ENCODE measurements around the gene FUNDC2. TPM values are rescaled to one million over a fixed set of nuclear protein-coding genes. Genes with fewer than 3 reads are reported as not detected.

Gene FUNDC2
- total RNA-seq, 1 experiment from 2014 or later, result 94.2 TPM

DNA sequence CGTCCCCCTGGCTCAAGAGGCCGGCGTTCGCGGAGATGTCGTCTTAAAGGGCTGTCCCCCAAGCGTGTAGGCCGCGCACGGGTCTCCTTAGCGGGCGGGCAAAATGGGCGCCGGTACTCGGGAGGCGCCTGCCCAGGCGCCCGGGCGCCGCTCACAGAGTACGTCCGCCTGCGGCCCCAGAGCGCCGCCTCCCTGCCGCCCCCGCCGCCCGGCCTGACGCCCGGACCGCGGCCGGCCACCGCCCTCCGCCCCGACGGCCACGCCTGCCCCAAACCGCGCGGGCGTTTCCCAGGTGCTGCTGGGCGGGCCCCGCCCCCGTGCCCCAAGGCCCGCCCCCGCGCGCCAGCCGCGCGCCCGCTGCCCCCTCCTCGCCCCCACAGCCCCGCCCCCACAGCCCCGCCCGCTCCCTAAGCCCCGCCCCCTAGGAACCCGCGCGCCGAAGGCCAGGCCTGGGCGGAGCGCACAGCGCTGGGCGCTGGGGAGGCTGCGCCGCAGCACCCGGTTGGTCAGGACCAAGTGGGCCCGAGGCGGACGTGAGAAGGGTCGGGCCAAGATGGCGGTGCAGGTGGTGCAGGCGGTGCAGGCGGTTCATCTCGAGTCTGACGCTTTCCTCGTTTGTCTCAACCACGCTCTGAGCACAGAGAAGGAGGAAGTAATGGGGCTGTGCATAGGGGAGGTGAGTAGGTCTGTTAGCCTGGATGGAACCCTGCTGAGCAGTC, 44.5 kb downstream of the FUNDC2 start, which contains the start of the genes BRCC3, CMC4 and MTCP1:
Gene BRCC3 (plus strand): TSS at position 534 of the 719 bp plus-strand sequence. CDS start 20 bp downstream, at position 554.
Gene CMC4 (minus strand): TSS at position 162 of the 719 bp plus-strand sequence. CDS start 7,113 bp downstream, outside the sequence.
Gene MTCP1 (minus strand): TSS at position 162 of the 719 bp plus-strand sequence. CDS start 5,126 bp downstream, outside the sequence.
- Histone ChIP-seq H3K9me3 (replicated peaks) (no peaks in the 10 kb centered on the region), H3K4me1 (no peaks in the 10 kb centered on the region), H3K4me3 (peak within 1 kb of the TSS; percentile 80), H3K27ac (peak within 1 kb of the TSS; percentile 77), H3K27me3 (no peaks in the 10 kb centered on the region), H3K36me3 (no peaks in the 10 kb centered on the region; the same call in 1 of the 2 replicates)
- peak; percentile 79 to 81 for DNase-seq

DNA sequence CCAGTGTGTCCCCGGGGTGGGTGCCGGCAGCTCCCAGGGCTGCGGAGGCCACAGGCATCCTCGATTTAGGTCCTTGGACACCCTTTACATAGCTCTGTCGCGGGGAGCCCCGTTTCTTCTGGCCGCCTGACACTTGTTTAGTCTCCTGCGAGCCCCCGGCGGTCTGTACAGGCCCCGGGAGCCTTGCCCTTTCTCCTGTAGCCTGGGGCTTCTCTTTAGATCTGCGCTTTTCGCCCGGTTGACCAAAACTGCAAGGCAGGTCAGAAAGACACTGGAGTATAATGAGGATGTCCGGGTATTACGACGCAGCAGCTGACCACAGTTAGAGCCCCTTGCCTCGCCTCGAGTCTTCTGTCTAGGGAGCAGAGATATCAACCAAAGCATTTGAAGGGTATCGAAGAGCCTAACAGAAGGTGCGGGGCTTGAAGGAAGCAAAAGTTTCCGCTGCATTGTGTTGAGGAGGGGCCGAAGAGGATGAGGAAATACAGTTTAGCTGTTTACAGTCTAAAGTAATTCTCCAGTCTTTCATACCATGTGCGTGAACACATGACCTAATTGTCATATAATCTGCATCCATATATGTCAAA, 45.1 kb downstream of the FUNDC2 start:
- Histone ChIP-seq H3K4me3 (peak overlapping the region; percentile 80), H3K27me3 (no peaks in the 10 kb centered on the region), H3K36me3 (no peaks in the 10 kb centered on the region; the same call in 1 of the 2 replicates), H3K27ac (peak overlapping the region; percentile 46), H3K9me3 (replicated peaks) (no peaks in the 10 kb centered on the region), H3K4me1 (no peaks in the 10 kb centered on the region)
- DNase-seq, result no peak

- no peaks in the 10 kb centered on the region for H3K4me1 ChIP-seq
- no peaks in the 10 kb centered on the region for H3K36me3 ChIP-seq
- H3K27ac ChIP-seq, result no peak overlapping the region
- DNase-seq, result peak; percentile 15 to 46
- no peak overlapping the region for H3K4me3 ChIP-seq
- H3K27me3 ChIP-seq, result no peaks in the 10 kb centered on the region
- no peaks in the 10 kb centered on the region for H3K9me3 ChIP-seq (replicated peaks)
Observed at GRCh38 chrX:155086202-155086840, 59.7 kb downstream of the FUNDC2 start.

DNA sequence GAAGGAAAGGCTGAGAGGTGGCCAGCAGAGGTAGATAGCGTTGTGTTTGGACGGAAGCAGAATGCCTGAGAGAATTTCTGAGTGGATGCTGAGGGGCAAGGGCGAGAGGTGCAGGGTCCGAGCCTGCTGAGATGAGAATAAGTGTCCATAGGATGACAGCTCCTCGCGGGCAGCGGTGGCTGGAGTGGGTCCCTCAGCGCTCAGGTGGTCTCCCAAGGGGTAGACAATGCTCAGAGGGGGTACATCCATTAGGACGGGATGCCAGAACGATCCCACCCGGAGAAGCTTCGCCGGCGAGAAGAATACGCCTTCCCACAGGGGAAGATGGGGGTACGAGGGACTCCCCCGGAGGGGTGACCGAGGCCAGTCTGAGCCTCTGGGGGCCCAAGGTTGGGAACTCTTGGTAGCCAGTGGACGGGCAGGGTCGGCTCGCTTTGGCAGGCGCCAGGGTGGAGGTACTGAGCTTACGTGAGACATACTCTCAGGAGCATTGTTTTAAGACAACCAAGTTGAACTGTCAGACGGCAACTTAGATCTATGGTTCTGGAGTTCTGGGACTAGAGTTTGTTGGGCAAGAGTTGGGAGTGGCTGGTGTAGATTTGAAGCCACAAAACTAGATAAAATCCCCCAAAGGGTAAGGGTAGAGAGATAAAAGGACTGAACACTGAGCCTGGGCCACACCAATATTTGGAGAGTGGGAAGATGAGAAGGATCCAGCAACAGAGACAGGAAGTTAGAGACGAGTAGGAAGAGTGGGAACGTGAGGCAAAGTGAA, 60.5 kb downstream of the FUNDC2 start:
- H3K4me3 ChIP-seq, result no peak overlapping the region
- no peaks in the 10 kb centered on the region for H3K9me3 ChIP-seq (replicated peaks)
- no peak for DNase-seq
- no peaks in the 10 kb centered on the region for H3K27me3 ChIP-seq
- H3K4me1 ChIP-seq, result no peaks in the 10 kb centered on the region
- H3K27ac ChIP-seq, result no peak overlapping the region
- no peaks in the 10 kb centered on the region for H3K36me3 ChIP-seq

- Histone ChIP-seq H3K27ac (no peak overlapping the region), H3K36me3 (peaks cover 2% of the 10 kb centered on the region; the same call in 1 of the 2 replicates), H3K9me3 (replicated peaks) (no peaks in the 10 kb centered on the region), H3K4me1 (no peaks in the 10 kb centered on the region), H3K4me3 (no peak overlapping the region), H3K27me3 (no peaks in the 10 kb centered on the region)
- DNase-seq, result peak; percentile 11 to 41
Observed at GRCh38 chrX:155094468-155095061, 67.9 kb downstream of the FUNDC2 start.

DNA sequence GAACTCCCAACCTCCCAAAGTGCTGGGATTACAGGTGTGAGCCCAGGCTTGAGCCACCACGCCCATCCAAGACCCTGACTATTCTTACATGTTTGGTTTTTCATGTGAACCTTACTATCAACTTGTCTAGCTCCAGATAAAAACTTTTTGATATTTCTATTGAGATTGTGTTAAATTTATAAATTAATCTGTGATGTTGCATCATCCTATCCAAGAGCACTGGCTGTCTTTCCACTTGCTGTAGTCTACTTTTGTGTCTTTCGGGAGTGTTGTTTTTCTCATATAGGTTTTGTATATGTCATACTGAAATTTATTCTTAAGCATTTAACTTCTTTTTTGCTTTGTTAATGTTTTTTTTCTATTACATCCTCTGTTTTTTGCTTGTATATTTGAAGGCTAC, 79.3 kb downstream of the FUNDC2 start:
- no peaks in the 10 kb centered on the region for H3K4me1 ChIP-seq
- H3K27me3 ChIP-seq, result no peaks in the 10 kb centered on the region
- no peaks in the 10 kb centered on the region for H3K9me3 ChIP-seq (replicated peaks)
- no peaks in the 10 kb centered on the region for H3K36me3 ChIP-seq
- H3K4me3 ChIP-seq, result no peak overlapping the region
- H3K27ac ChIP-seq, result no peak overlapping the region
- no peak for DNase-seq

GRCh38 chrX:155108427-155108826, 81.8 kb downstream of the FUNDC2 start:
- no peak overlapping the region for H3K4me3 ChIP-seq
- no peaks in the 10 kb centered on the region for H3K9me3 ChIP-seq (replicated peaks)
- H3K27ac ChIP-seq, result no peak overlapping the region
- no peaks in the 10 kb centered on the region for H3K4me1 ChIP-seq
- no peak for DNase-seq
- H3K27me3 ChIP-seq, result no peaks in the 10 kb centered on the region
- H3K36me3 ChIP-seq, result no peaks in the 10 kb centered on the region

Other genes starting within 250 kb of the FUNDC2 start
- 0.43 TPM in 1 of 2 replicates, not detected in the other for gene MPP1, start 221.4 kb upstream of the FUNDC2 start, total RNA-seq (2014; rRNA removed; shearing (Covaris generic))
- not detected in 2 replicates for gene SMIM9, start 192.2 kb upstream of the FUNDC2 start, total RNA-seq (2014; rRNA removed; shearing (Covaris generic))
- gene F8A1, start 140.5 kb upstream of the FUNDC2 start, total RNA-seq (2014; rRNA removed; shearing (Covaris generic)), result 4.6 and 5.2 TPM in 2 replicates
- 0.23 and 0.42 TPM in 2 replicates for gene F8, start 4.1 kb upstream of the FUNDC2 start, total RNA-seq (2014; rRNA removed; shearing (Covaris generic))
- gene CMC4, start 44.3 kb downstream of the FUNDC2 start, total RNA-seq (2014; rRNA removed; shearing (Covaris generic)), result 12.3 and 18.7 TPM in 2 replicates
- gene MTCP1, start 44.3 kb downstream of the FUNDC2 start, total RNA-seq (2014; rRNA removed; shearing (Covaris generic)), result 21.1 and 25.0 TPM in 2 replicates
- 16.6 and 17.5 TPM in 2 replicates for gene BRCC3, start 44.7 kb downstream of the FUNDC2 start, total RNA-seq (2014; rRNA removed; shearing (Covaris generic))
- 106 and 118 TPM in 2 replicates for gene VBP1, start 189.6 kb downstream of the FUNDC2 start, total RNA-seq (2014; rRNA removed; shearing (Covaris generic))
- gene RAB39B, start 237.6 kb downstream of the FUNDC2 start, total RNA-seq (2014; rRNA removed; shearing (Covaris generic)), result 0.34 and 0.56 TPM in 2 replicates

Measured in SJCRH30 (cell line).